GM23338 (cell line): Measurements from ENCODE around the gene DDX5.

ENCODE experiments used
- CREB1 ChIP-seq: fragments of 250-450 bp; sonication (Bioruptor Pico); IDR thresholded peaks from 2 replicates; pipeline ENCODE4 v1.5.0; 2020; ENCODE audit warnings: low read depth, mild to moderate bottlenecking, moderate library complexity
- EZH2 ChIP-seq: fragments of 200-600 bp; sonication (generic); IDR thresholded peaks from one replicate; pipeline ENCODE4 v1.8.0; 2017; ENCODE audit warnings: antibody characterized with exemption, mild to moderate bottlenecking, low read depth; ENCODE audit not compliant: unreplicated experiment
- EZH2phosphoT487 ChIP-seq: fragments of 200-600 bp; sonication (generic); IDR thresholded peaks from one replicate; pipeline ENCODE4 v1.8.1; 2018; ENCODE audit warnings: antibody characterized with exemption; ENCODE audit not compliant: unreplicated experiment
- JUNB ChIP-seq: IDR thresholded peaks from one replicate; pipeline ENCODE4 v1.6.1; 2016; ENCODE audit warnings: antibody characterized with exemption; ENCODE audit not compliant: unreplicated experiment
- NANOG ChIP-seq: IDR thresholded peaks from 2 replicates; pipeline ENCODE4 v1.6.1; 2016; ENCODE audit warnings: antibody characterized with exemption, borderline replicate concordance
- POLR2AphosphoS5 ChIP-seq: IDR thresholded peaks from 2 replicates; pipeline ENCODE4 v1.6.1; 2016; ENCODE audit warnings: antibody characterized with exemption, low read depth
- REST ChIP-seq: IDR thresholded peaks from one replicate; pipeline ENCODE4 v1.6.1; 2018; ENCODE audit warnings: antibody characterized with exemption; ENCODE audit not compliant: unreplicated experiment
- STAT1 ChIP-seq: IDR thresholded peaks from one replicate; pipeline ENCODE4 v1.6.1; 2016; ENCODE audit warnings: antibody characterized with exemption; ENCODE audit not compliant: unreplicated experiment
- ZNF331 ChIP-seq: fragments of 250-450 bp; sonication (Bioruptor Pico); IDR thresholded peaks from 2 replicates; pipeline ENCODE4 v1.5.0; 2020; ENCODE audit warnings: low read depth, mild to moderate bottlenecking, moderate library complexity
- TF ChIP-seq, protein P1 (sequence below), 2 experiments: fragments of 200-600 bp in 1 of 2; sonication (generic) in 1 of 2; conservative IDR thresholded peaks; 2 replicates each; pipeline versions ENCODE4 v1.5.1 to v1.6.1; 2016 to 2017; ENCODE audit warnings: antibody characterized with exemption in 2 of 2, low read depth in 2 of 2, mild to moderate bottlenecking in 2 of 2, moderate library complexity in 1 of 2

DNA sequence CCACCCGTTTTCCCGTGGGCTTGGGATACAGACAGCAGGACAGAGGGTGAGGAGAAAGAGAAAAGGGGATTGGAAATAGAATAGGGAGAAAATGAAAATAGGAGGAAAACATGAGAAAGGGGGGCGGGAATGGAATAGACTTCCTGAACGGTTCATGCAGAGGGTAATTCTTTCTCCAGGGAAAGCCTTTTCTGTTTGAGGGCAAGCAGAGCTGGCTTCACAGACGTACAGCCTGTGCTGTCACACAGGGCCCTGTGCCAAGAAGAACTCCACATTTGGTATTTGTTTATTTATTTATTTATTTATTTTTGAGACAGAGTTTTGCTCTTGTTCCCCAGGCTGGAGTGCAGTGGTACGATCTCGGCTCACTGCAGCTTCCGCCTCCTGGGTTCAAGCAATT, 45.1 kb downstream of the DDX5 start:
- TF ChIP-seq, protein P1, sequence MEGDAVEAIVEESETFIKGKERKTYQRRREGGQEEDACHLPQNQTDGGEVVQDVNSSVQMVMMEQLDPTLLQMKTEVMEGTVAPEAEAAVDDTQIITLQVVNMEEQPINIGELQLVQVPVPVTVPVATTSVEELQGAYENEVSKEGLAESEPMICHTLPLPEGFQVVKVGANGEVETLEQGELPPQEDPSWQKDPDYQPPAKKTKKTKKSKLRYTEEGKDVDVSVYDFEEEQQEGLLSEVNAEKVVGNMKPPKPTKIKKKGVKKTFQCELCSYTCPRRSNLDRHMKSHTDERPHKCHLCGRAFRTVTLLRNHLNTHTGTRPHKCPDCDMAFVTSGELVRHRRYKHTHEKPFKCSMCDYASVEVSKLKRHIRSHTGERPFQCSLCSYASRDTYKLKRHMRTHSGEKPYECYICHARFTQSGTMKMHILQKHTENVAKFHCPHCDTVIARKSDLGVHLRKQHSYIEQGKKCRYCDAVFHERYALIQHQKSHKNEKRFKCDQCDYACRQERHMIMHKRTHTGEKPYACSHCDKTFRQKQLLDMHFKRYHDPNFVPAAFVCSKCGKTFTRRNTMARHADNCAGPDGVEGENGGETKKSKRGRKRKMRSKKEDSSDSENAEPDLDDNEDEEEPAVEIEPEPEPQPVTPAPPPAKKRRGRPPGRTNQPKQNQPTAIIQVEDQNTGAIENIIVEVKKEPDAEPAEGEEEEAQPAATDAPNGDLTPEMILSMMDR (conservative IDR thresholded peaks at IDR 0.05; ENCODE audit: low read depth in 2 of 2) = no peak
- no peak for TF ChIP-seq ZNF331
- no peak for TF ChIP-seq REST
- no peak for TF ChIP-seq POLR2AphosphoS5
- TF ChIP-seq EZH2phosphoT487 = no peak
- no peak for TF ChIP-seq EZH2
- no peak for TF ChIP-seq CREB1 (CRISPR knock-in tag)
- no peak for TF ChIP-seq JUNB
- TF ChIP-seq NANOG = no peak
- no peak for TF ChIP-seq STAT1
